A673 (cell line): ENCODE data around the gene KCNIP3. TPM values are rescaled to one million over a fixed set of nuclear protein-coding genes. Genes with fewer than 3 reads are reported as not detected.

Experiments
- BruUV-seq: library from RNA; stranded (reverse); fragments of 400-500 nt; replicated peaks from 2 replicates; lab custom pipeline; 2021; lab: Mats Ljungman, UMichigan
- CTCF ChIA-PET: fragments of 300-600 bp; sonication (Branson Sonifier 250); formaldehyde crosslinking; loops from one replicate; lab custom pipeline; 2022; ENCODE audit warnings: antibody characterized with exemption; lab: Charles Lee
- POLR2A ChIA-PET: fragments of 300-600 bp; sonication (Branson Sonifier 250); formaldehyde crosslinking; loops from one replicate; lab custom pipeline; 2022; ENCODE audit warnings: antibody characterized with exemption; ENCODE audit not compliant: low non-redundant PET; lab: Charles Lee
- DNase-seq: peaks from one replicate; pipeline ENCODE4 v3.0.0-alpha.2; 2015; ENCODE audit warnings: low spot score
- H3K27ac ChIP-seq: fragments of 200-600 bp; sonication (generic); 2 replicates; pipeline ENCODE4 v1.5.1; 2016; ENCODE audit warnings: mixed run types, low read depth, mild to moderate bottlenecking, mixed read lengths, antibody characterized with exemption, low read length; ENCODE audit not compliant: poor library complexity, severe bottlenecking
- H3K27me3 ChIP-seq: fragments of 200-600 bp; sonication (generic); replicated peaks from 2 replicates; pipeline ENCODE4 v1.6.1; 2017; ENCODE audit warnings: mixed run types, low read depth, mild to moderate bottlenecking, mixed read lengths, antibody characterized with exemption, low read length; ENCODE audit not compliant: insufficient read depth, poor library complexity
- H3K36me3 ChIP-seq: fragments of 200-600 bp; sonication (generic); 2 replicates; pipeline ENCODE4 v1.6.1; 2016; ENCODE audit warnings: mixed run types, mild to moderate bottlenecking, mixed read lengths, antibody characterized with exemption, low read length; ENCODE audit not compliant: insufficient read depth, poor library complexity, severe bottlenecking
- H3K4me1 ChIP-seq: fragments of 200-600 bp; sonication (generic); 2 replicates; pipeline ENCODE4 v1.6.1; 2017; ENCODE audit warnings: mixed run types, mild to moderate bottlenecking, mixed read lengths, antibody characterized with exemption, low read length; ENCODE audit not compliant: insufficient read depth, poor library complexity, severe bottlenecking
- H3K4me3 ChIP-seq: fragments of 200-600 bp; sonication (generic); 2 replicates; pipeline ENCODE4 v1.5.1; 2016; ENCODE audit warnings: low read depth, mixed run types, mild to moderate bottlenecking, mixed read lengths, low read length; ENCODE audit not compliant: poor library complexity, severe bottlenecking
- H3K9me3 ChIP-seq: fragments of 200-600 bp; sonication (generic); 2 replicates; pipeline ENCODE4 v1.6.1; 2016; ENCODE audit warnings: mixed run types, low read depth, mild to moderate bottlenecking, mixed read lengths, antibody characterized with exemption, low read length; ENCODE audit not compliant: poor library complexity, severe bottlenecking
- EZH2 ChIP-seq: fragments of 200-600 bp; sonication (generic); IDR thresholded peaks from 2 replicates; pipeline ENCODE4 v1.6.1; 2017; ENCODE audit warnings: borderline replicate concordance, low read depth, mild to moderate bottlenecking, mixed read lengths, antibody characterized with exemption, low read length; ENCODE audit not compliant: poor library complexity, severe bottlenecking
- intact Hi-C: fragments of 100-400 bp; cut with micrococcal nuclease; formaldehyde crosslinking; loops from one replicate; pipeline ENCODE4 v1.10.0; 2022; ENCODE audit not compliant: unreplicated experiment
- total RNA-seq: library from RNA; stranded (reverse); gene quantifications from 2 replicates; pipeline ENCODE4 v1.2.3, GENCODE V29; 2021
- TF ChIP-seq, protein P1 (sequence below): fragments of 300-800, 200-600 bp; sonication (generic); conservative IDR thresholded peaks from 2 replicates; pipeline ENCODE4 v1.5.1; 2017; ENCODE audit warnings: low read depth, mild to moderate bottlenecking, antibody characterized with exemption, low read length, moderate library complexity, mixed read lengths

Gene KCNIP3
- total RNA-seq, 1 experiment from 2014 or later, result 0.45 TPM

DNA sequence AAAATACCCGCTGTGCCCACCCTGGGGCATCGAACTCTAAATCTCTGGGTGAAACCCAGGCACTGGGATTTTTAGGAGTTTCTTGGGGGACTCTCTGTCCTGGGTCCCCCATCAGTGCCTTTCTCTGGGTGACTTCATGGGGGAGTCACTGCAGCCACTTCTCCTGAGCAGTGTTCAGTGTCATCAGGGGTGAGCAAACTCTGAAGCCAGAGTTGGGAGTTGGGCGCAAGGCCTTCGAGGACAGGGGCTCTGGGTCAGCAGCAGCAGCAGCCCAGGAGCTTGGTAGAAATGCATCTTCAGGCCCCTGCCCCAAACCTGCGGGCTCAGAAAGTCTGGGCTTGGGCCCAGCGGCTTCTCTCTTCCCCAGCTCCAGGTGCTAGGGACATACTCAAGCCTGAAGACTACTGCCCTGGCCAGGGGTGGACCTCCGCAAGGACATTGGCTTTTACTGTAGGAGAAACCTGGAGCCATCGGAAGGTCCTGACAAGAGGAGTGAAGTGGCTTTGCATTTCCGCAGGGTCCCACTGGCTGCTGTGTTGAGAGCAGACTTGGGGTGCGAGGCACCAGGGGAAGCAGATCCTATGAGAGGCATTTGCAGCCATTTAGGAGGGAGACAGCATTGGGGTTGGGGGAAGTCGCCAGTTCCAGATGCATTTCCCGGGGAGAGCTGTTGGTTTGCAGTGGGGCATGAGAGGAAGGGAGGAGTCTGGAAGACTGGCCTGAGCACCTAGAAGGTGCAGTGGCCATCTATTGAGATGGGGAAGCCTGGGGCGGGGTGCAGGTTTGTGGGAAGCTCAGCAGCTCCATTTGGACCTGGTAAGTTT lies 53.8 kb downstream of the KCNIP3 start:
- no peak for DNase-seq
- H3K36me3 ChIP-seq, result no peaks in the 10 kb centered on the region
- H3K27ac ChIP-seq, result no peak overlapping the region
- intact Hi-C loops, result no loop called here
- peaks cover under 1% of the 10 kb centered on the region for H3K4me1 ChIP-seq
- no peaks in the 10 kb centered on the region for H3K9me3 ChIP-seq
- ChIA-PET CTCF (no interaction called here), POLR2A (no interaction called here)
- no TSS peak for BruUV-seq
- H3K27me3 ChIP-seq, result peaks cover 23% of the 10 kb centered on the region
- H3K4me3 ChIP-seq, result no peak overlapping the region
- TF ChIP-seq, protein P1, sequence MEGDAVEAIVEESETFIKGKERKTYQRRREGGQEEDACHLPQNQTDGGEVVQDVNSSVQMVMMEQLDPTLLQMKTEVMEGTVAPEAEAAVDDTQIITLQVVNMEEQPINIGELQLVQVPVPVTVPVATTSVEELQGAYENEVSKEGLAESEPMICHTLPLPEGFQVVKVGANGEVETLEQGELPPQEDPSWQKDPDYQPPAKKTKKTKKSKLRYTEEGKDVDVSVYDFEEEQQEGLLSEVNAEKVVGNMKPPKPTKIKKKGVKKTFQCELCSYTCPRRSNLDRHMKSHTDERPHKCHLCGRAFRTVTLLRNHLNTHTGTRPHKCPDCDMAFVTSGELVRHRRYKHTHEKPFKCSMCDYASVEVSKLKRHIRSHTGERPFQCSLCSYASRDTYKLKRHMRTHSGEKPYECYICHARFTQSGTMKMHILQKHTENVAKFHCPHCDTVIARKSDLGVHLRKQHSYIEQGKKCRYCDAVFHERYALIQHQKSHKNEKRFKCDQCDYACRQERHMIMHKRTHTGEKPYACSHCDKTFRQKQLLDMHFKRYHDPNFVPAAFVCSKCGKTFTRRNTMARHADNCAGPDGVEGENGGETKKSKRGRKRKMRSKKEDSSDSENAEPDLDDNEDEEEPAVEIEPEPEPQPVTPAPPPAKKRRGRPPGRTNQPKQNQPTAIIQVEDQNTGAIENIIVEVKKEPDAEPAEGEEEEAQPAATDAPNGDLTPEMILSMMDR, result no peak
- TF ChIP-seq EZH2, result no peak

DNA sequence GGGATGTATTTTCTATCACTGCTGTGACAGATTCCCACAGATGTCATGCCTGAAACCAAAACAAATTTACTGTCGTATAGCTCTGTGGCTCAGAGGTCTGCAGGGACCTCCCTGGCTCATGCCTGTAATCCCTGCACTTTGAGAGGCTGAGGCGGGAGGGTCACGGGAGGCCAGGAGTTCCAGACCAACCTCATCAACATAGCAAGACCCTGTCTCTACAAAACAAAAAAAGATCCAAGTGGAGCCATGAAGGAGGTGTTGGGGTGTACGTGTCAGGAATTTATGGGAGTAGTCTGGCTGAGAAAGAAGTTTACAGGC lies 54.4 kb downstream of the KCNIP3 start:
- ChIA-PET CTCF (no interaction called here), POLR2A (no interaction called here)
- H3K36me3 ChIP-seq, result no peaks in the 10 kb centered on the region
- intact Hi-C loops, result no loop called here
- no TSS peak for BruUV-seq
- peaks cover 21% of the 10 kb centered on the region for H3K27me3 ChIP-seq
- H3K4me3 ChIP-seq, result no peak overlapping the region
- no peak for DNase-seq
- H3K9me3 ChIP-seq, result no peaks in the 10 kb centered on the region
- H3K4me1 ChIP-seq, result no peaks in the 10 kb centered on the region
- TF ChIP-seq, protein P1, result no peak
- no peak for TF ChIP-seq EZH2
- no peak overlapping the region for H3K27ac ChIP-seq

DNA sequence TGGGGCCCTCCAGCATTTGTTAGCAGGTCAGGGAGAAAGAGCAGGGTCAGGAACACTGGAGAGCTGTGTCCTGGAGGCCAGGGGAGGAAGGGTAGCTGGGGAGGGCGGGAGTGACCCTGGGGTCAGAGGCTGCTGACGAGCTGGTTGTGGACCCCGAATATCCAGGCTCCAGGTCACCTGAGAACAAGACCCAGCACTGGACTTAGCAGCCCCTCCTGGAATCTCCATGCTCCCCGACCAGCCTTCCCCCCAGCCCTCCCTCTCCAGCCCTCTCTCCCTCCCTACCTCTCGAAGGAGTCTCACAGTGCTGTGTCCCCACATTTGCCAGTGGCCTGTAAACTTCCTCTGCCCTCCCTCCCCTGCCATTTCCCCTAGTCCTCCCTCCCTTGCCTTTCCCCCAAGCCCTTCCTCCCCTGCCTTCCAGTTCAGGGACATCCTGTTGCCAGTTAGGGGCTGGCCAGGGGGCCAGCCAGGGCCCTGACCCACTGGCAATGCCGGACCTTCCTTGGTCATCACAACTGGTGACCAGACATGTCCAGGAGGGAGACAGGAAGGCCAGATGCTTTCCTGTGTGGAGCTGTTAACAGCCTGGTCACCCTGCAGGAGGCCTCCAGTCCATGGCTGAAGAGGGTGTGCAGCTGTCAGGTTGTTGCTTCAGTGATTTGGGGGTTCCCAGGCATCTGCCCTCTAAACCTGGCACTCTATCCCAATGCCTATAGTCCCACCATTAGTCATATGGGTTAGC lies 55.3 kb downstream of the KCNIP3 start:
- no peaks in the 10 kb centered on the region for H3K4me1 ChIP-seq
- no peak overlapping the region for H3K4me3 ChIP-seq
- no peaks in the 10 kb centered on the region for H3K9me3 ChIP-seq
- DNase-seq, result no peak
- ChIA-PET POLR2A (interaction anchor here (0.6 kb wide), 1 partner anchor 62 kb away, joined by 5 read pairs; no protein-coding TSS in a partner anchor), CTCF (no interaction called here)
- intact Hi-C loops, result no loop called here
- H3K27ac ChIP-seq, result no peak overlapping the region
- H3K27me3 ChIP-seq, result peaks cover 13% of the 10 kb centered on the region
- no peaks in the 10 kb centered on the region for H3K36me3 ChIP-seq
- TF ChIP-seq, protein P1, result no peak
- TF ChIP-seq EZH2, result no peak
- no TSS peak for BruUV-seq
